Measurements from ENCODE around the gene PRPF6. TPM values are rescaled to one million over a fixed set of nuclear protein-coding genes. Genes with fewer than 3 reads are reported as not detected.

The PRPF6 gene
- total and polyA plus RNA-seq, 2 of the 13 experiments (the other 11 are each of a cell fraction or from before 2014, with no cell fraction given), result 63.7 to 101 TPM

GRCh38 chr20:64057628-64058498, 76.9 kb downstream of the PRPF6 start (continued):
- TF ChIP-seq ZNF574 (CRISPR knock-in tag; IDR thresholded peaks at IDR 0.05) (peak; percentile 80), RFX1 (IDR thresholded peaks at IDR 0.05) (no peak), BORCS8-MEF2B (CRISPR knock-in tag; IDR thresholded peaks at IDR 0.05) (no peak), ZNF580 (CRISPR knock-in tag; IDR thresholded peaks at IDR 0.05; ENCODE audit: borderline replicate concordance, low read depth) (peak; percentile 27; the same call in 1 of the 2 replicates), ZNF496 (CRISPR knock-in tag; IDR thresholded peaks at IDR 0.05; ENCODE audit: insufficient replicate concordance) (no peak), ZNF460 (CRISPR knock-in tag; IDR thresholded peaks at IDR 0.05; ENCODE audit: borderline replicate concordance) (no peak), FOSL2 (CRISPR knock-in tag; IDR thresholded peaks at IDR 0.05) (peak; percentile 75), DNMT1 (CRISPR knock-in tag; IDR thresholded peaks at IDR 0.05) (no peak), SP5 (CRISPR knock-in tag; IDR thresholded peaks at IDR 0.05; ENCODE audit: borderline replicate concordance, low read depth) (peak; percentile 85; the same call in 1 of the 2 replicates), ZNF737 (CRISPR knock-in tag; IDR thresholded peaks at IDR 0.05; ENCODE audit: borderline replicate concordance) (no peak)
- TF ChIP-seq, protein P1, sequence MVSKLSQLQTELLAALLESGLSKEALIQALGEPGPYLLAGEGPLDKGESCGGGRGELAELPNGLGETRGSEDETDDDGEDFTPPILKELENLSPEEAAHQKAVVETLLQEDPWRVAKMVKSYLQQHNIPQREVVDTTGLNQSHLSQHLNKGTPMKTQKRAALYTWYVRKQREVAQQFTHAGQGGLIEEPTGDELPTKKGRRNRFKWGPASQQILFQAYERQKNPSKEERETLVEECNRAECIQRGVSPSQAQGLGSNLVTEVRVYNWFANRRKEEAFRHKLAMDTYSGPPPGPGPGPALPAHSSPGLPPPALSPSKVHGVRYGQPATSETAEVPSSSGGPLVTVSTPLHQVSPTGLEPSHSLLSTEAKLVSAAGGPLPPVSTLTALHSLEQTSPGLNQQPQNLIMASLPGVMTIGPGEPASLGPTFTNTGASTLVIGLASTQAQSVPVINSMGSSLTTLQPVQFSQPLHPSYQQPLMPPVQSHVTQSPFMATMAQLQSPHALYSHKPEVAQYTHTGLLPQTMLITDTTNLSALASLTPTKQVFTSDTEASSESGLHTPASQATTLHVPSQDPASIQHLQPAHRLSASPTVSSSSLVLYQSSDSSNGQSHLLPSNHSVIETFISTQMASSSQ (IDR thresholded peaks at IDR 0.05; ENCODE audit: low read depth), result no peak
- TF ChIP-seq, protein P1 (CRISPR knock-in tag; IDR thresholded peaks at IDR 0.05; ENCODE audit: borderline replicate concordance), result peak; percentile 71
- TF ChIP-seq, protein P2, sequence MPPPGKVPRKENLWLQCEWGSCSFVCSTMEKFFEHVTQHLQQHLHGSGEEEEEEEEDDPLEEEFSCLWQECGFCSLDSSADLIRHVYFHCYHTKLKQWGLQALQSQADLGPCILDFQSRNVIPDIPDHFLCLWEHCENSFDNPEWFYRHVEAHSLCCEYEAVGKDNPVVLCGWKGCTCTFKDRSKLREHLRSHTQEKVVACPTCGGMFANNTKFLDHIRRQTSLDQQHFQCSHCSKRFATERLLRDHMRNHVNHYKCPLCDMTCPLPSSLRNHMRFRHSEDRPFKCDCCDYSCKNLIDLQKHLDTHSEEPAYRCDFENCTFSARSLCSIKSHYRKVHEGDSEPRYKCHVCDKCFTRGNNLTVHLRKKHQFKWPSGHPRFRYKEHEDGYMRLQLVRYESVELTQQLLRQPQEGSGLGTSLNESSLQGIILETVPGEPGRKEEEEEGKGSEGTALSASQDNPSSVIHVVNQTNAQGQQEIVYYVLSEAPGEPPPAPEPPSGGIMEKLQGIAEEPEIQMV (CRISPR knock-in tag; IDR thresholded peaks at IDR 0.05; ENCODE audit: low read depth), result 0 out of 2 replicates have a peak, but pooled peaks have one; percentile 5
- TF ChIP-seq, protein P3, sequence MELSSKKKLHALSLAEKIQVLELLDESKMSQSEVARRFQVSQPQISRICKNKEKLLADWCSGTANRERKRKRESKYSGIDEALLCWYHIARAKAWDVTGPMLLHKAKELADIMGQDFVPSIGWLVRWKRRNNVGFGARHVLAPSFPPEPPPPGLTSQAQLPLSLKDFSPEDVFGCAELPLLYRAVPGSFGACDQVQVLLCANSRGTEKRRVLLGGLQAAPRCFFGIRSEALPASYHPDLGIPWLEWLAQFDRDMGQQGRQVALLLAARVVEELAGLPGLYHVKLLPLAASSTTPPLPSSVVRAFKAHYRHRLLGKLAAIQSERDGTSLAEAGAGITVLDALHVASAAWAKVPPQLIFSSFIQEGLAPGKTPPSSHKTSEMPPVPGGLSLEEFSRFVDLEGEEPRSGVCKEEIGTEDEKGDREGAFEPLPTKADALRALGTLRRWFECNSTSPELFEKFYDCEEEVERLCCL (CRISPR knock-in tag; IDR thresholded peaks at IDR 0.05; ENCODE audit: borderline replicate concordance), result no peak
- TF ChIP-seq, protein P4, sequence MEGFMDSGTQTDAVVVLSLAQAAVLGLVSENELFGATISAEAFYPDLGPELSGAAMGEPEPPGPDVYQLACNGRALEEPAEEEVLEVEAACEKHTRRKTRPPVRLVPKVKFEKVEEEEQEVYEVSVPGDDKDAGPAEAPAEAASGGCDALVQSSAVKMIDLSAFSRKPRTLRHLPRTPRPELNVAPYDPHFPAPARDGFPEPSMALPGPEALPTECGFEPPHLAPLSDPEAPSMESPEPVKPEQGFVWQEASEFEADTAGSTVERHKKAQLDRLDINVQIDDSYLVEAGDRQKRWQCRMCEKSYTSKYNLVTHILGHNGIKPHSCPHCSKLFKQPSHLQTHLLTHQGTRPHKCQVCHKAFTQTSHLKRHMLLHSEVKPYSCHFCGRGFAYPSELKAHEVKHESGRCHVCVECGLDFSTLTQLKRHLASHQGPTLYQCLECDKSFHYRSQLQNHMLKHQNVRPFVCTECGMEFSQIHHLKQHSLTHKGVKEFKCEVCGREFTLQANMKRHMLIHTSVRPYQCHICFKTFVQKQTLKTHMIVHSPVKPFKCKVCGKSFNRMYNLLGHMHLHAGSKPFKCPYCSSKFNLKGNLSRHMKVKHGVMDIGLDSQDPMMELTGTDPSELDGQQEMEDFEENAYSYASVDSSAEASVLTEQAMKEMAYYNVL (CRISPR knock-in tag; IDR thresholded peaks at IDR 0.05; ENCODE audit: borderline replicate concordance), result peak; percentile 62; the same call in 1 of the 2 replicates

All from HepG2 (cell line).